HL-60/S4 treated with phorbol 12-myristate 13-acetate at 8.2 ng/mL for 4 days and 3 days (cell line): ENCODE results near the gene RDX.
"Not testable (repeated sequence)": the region's sequence is repeated elsewhere in the genome, so short reads cannot be mapped to it uniquely, and the experiment has no call there.

Experiments used
- in situ Hi-C: fragments of 300-500 bp; cut with MboI; formaldehyde crosslinking; loops from 2 replicates; pipeline ENCODE4 v1.15.0; 2022; ENCODE audit warnings: low sequenced_read_pairs

Gene RDX

GRCh38 chr11:110207123-110207522 is 89.3 kb downstream of the RDX start:
- in situ Hi-C loops, result loop anchor here (25.0 kb wide), 1 partner anchor 180 kb away; no protein-coding TSS in a partner anchor

GRCh38 chr11:110200836-110201235 is 95.6 kb downstream of the RDX start:
- in situ Hi-C loops, result loop anchor here (25.0 kb wide), 1 partner anchor 186 kb away; no protein-coding TSS in a partner anchor

GRCh38 chr11:110200241-110200640 is 96.2 kb downstream of the RDX start:
- in situ Hi-C loops, result loop anchor here (25.0 kb wide), 1 partner anchor 187 kb away; no protein-coding TSS in a partner anchor

DNA sequence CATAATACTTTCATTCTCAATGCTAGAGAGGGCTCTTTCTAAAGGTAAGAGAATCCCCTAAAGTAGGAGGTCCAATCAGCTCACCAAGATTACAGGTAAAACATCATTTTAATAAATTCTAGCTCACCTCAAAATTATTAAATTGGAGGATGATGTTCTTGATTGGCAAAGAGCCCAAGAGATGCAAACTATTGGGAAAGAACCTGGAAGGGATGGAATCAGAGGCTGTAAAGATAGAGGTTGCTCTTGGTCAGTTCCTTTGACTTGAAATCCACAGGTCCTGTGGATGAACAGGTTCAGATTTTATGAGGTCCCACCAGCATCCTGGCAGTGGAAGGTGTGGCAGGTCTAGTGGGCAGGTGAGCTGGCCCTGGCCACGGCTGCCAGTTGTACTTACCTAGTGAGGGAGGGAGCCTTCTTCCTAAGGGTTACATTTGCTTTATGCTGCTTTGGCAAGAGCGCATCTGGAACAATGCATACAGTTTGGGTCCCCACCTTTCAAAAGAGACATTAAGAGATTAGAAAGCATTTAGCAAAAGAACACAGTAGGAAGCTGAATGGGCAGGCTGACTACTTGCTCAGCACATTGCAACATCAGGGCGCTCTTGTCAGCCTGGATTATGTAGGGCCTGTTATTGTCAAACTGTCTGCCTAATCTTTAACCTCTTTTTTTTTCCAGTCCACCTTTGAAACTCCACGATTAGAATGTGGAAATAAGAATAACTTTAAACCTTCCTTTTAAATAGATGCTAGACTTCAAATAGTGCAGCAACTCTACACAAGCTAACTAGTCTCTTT is 97.0 kb downstream of the RDX start:
- in situ Hi-C loops, result no loop called here

DNA sequence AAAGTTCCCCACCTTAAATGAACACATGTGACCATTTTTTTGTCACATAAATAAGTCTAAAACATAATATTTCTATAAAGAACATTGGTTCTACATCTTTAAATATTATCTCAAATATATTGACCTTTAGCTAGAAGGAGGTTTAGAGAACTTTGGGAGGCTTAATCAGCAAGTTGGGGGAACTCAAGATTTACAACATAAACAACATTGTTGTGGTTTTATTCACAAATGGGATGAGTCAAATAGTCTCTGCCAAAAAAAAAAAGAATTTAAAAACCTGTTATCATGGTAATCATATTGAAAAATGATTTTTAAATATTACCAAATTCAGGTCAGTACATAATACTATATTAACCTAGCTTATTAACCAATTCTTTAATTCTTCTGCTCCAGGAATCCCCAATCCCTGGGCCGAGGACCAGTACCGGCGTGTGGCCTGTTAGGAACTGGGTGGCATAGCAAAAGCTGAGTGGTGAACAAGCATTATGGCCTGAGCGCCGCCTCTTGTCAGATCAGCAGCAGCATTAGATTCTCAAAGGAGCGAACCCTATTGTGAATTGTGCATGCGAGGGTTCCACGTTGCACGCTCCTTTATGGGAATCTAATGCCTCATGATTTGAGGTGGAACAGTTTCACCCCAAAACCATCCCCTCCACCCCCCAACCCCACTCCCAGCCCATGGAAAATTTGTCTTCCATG is 98.2 kb downstream of the RDX start:
- in situ Hi-C loops, result no loop called here

DNA sequence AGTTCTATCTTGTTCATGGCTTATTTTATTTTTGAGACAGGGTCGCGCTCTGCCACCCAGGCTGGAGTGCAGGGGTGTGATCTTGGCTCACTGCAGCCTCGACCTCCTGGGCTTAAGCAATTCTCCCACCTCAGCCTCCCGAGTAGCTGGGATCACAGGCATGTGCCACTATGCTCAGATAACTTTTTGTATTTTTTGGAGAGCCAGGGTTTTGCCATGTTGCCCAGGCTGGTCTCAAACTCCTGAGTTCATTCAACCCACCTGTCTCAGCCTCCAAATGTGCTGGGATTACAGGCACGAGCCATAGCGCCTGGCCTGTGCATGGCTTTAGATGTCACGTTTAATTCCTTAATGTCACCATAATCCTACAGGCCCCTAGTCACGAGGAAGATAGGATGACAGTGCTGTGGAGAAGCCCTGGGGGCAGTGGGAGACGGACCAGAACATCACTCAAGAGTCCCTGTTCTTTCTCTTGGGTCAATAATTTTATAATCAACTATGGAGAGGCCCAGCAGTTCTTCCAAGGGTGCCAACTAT is 99.5 kb downstream of the RDX start:
- in situ Hi-C loops, result no loop called here

DNA sequence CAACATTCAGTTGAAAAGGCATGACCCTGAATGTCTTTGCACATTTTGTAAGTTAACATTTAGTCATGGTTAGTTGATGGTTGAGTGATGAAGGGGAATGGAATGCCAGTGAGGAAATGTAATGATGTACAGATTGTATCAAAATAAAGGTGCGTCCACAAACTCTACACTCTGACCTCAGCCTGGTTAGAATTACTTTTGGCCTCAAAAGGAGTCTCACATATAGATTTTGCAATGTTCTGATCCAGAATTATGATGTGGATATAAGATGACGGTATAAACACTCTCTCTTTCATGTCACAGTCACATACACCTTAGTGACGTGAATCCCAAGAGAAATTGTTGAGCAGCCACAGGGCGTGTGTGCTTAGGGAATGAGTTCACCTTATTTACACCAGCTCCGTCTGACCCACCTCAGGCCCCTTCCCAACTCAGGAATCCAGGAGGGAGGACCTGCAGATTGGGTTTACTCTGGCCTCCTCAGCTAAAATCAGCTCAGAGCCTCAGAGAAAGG is 100.1 kb downstream of the RDX start:
- in situ Hi-C loops, result no loop called here

GRCh38 chr11:110194211-110194766 is 102.1 kb downstream of the RDX start:
- in situ Hi-C loops, result not testable (repeated sequence)

GRCh38 chr11:110192604-110193282 is 103.7 kb downstream of the RDX start:
- in situ Hi-C loops, result not testable (repeated sequence)

- in situ Hi-C loops, result no loop called here
Measured at GRCh38 chr11:110190885-110191284, 105.5 kb downstream of the RDX start.

DNA sequence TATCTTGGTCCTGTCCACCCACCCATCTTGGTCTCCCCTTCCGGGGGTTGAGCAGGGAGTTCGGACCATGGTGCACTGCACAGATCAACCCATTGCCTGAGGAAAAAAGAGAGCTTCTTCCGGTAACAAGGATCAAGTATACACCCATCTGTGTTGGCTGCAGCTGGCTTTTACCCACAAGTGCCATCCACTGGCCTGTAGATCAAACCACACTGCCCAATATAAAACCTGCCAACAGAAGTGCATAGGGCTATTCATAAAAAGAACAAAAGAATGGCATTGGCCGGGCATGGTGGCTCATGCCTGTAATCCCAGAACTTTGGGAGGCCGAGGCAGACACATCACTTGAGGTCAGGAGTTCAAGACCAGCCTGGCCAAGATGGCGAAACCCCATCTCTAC is 108.7 kb downstream of the RDX start:
- in situ Hi-C loops, result no loop called here

DNA sequence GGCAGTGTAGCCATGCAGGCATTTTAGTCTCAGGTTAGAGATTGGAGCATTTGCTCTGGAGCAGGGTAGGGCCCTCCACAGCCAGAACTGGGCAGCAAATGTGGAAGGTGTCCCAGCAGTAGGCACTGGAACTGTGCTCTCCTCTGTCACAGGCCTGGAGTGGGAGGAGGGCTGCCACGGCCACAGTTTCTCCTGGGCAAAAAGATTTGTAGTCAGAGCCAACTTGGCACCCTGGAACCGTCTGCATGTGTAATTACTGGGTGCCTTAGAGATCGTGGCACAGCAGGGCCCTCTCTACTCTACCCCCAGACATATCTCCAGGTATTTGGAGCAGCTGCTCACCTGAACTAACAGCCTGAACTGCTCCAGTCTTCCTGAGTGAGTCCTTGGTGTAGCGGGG is 109.5 kb downstream of the RDX start:
- in situ Hi-C loops, result no loop called here

- in situ Hi-C loops, result no loop called here
Measured at GRCh38 chr11:110186456-110186855, 110.0 kb downstream of the RDX start.

GRCh38 chr11:110185599-110185998 is 110.8 kb downstream of the RDX start:
- in situ Hi-C loops, result no loop called here

DNA sequence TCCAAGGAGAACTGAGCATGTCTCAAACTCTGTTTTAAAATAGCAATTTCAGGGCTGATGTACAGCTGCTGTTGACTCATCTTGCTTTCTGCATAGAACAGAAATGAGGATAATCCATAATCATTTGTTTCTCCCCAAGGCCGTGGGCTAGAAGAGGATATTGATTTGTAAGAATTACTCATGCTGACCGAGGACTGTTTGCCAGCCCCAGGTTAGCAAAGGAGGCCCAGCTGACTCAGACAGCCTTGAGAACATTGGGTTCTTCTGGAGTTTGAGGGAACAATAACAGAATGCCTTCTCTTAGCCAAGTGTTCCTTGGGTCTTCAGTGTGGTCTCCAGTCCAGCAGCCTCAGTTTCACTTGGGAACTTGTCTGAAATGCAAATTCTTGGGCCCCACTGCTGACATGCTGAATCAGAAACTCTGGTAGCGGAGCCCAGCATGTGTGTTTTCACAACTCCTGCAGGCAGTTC is 111.3 kb downstream of the RDX start:
- in situ Hi-C loops, result no loop called here

DNA sequence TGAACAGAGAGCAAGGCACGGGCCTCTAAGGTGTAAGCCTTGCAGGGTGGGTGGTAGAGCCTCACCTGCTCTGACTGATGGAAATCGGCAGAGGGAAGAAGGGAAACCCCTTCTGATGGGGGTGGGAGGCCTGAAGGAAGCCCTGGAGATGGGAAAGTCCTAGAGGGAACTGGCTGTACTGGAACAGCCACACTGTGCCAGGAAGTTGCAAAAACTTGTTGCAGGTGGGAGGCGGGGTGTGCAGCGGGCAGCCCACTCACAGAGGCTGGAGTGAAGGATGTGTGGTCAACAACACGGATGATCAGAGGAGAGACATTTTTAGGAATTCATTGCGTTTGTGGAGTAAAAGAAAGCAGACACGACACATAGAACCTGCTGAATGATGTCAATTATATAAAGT is 112.0 kb downstream of the RDX start:
- in situ Hi-C loops, result no loop called here

DNA sequence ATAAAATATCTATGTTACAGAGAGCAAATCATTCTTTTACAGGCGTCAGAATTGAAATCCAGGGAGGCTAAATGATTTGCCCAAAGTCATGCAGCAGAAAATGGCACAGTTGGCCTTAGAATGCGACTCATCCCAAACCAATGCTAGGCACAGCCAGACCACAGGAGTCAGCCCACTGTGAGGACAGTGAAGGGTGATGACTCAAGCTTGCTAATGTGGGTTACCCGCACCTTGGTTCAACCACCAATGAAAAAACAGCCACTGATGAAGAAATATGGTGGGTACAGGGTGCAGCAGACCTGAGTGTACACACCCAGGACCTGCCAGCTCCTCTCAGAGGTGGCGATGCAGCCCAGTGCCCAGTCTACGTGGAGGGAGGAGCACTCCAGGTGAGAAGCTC is 113.5 kb downstream of the RDX start:
- in situ Hi-C loops, result no loop called here

- in situ Hi-C loops, result no loop called here
Measured at GRCh38 chr11:110179064-110179463, 117.3 kb downstream of the RDX start.

GRCh38 chr11:110177086-110177456 is 119.3 kb downstream of the RDX start:
- in situ Hi-C loops, result no loop called here

GRCh38 chr11:110176366-110177085 is 119.9 kb downstream of the RDX start:
- in situ Hi-C loops, result no loop called here
